SJSA1 (cell line): Measurements from ENCODE around the gene MYT1. TPM values are rescaled to one million over a fixed set of nuclear protein-coding genes. Genes with fewer than 3 reads are reported as not detected.

Experiments
- DNase-seq, 2 experiments: peaks; one replicate each; pipeline ENCODE4 v3.0.0-alpha.2; 2015 to 2020; ENCODE audit warnings: low spot score in 2 of 2, low read depth in 1 of 2
- H3K27ac ChIP-seq: fragments of 250-450 bp; sonication (Bioruptor Pico); 2 replicates; pipeline ENCODE4 v1.5.1; 2020; ENCODE audit warnings: mild to moderate bottlenecking, moderate library complexity
- H3K27me3 ChIP-seq: fragments of 250-450 bp; sonication (Bioruptor Pico); replicated peaks from 2 replicates; pipeline ENCODE4 v1.5.1; 2020; ENCODE audit warnings: mild to moderate bottlenecking, moderate library complexity
- H3K36me3 ChIP-seq: fragments of 250-450 bp; sonication (Bioruptor Pico); 2 replicates; pipeline ENCODE4 v1.5.1; 2020; ENCODE audit warnings: mild to moderate bottlenecking
- H3K4me1 ChIP-seq: fragments of 250-450 bp; sonication (Bioruptor Pico); replicated peaks from 2 replicates; pipeline ENCODE4 v1.6.1; 2021; ENCODE audit warnings: mild to moderate bottlenecking
- H3K4me3 ChIP-seq: fragments of 250-450 bp; sonication (Bioruptor Pico); 2 replicates; pipeline ENCODE4 v1.5.1; 2020; ENCODE audit warnings: mild to moderate bottlenecking
- H3K9me3 ChIP-seq: fragments of 250-450 bp; sonication (Bioruptor Pico); replicated peaks from 2 replicates; pipeline ENCODE4 v1.5.1; 2020; ENCODE audit warnings: mild to moderate bottlenecking
- total RNA-seq: library from RNA; depleted of rRNA; stranded (reverse); fragments of >200 nt; shearing (Covaris generic); gene quantifications from 2 replicates; pipeline ENCODE4 v1.2.3, GENCODE V29; 2014

MYT1 gene
- total RNA-seq, 1 experiment from 2014 or later, result not detected

DNA sequence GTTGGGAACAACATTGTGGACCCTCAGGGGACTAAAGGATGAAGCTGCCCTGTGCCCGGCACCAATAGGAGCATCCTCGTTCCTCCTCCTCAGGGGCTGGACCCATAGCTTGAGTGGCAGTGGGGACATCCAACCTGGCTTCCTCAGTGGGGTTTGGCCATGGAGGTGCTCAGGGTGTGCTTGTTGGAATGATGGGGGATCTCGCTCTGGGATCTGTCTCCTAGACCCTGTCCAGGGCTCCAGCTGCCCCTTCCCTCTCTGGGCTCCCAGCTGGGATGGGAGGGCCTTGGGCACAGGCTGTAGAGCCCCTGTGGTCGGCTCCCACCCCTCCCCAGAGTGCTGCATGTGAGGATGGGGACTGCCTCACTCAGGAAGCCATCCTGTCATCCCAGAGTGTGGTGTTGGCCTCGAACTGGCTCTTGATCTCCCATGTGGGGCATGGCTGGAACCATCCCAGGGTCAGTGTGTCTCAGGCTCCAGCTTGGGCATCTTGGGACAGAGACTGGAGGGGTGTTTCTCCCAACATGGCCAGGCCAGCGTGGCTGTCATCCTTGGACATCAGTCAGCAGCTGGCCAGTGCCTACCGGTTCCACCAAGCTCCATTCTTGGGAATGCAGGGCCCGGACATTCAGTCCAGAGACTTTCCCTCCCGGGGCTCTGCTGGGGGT lies 9.5 kb upstream of the MYT1 start:
- H3K36me3 ChIP-seq, result no peaks in the 10 kb centered on the region
- no peaks in the 10 kb centered on the region for H3K4me1 ChIP-seq
- H3K27me3 ChIP-seq, result no peaks in the 10 kb centered on the region
- H3K27ac ChIP-seq, result no peak overlapping the region
- H3K9me3 ChIP-seq, result no peaks in the 10 kb centered on the region
- no peak overlapping the region for H3K4me3 ChIP-seq
- no peak for DNase-seq

DNA sequence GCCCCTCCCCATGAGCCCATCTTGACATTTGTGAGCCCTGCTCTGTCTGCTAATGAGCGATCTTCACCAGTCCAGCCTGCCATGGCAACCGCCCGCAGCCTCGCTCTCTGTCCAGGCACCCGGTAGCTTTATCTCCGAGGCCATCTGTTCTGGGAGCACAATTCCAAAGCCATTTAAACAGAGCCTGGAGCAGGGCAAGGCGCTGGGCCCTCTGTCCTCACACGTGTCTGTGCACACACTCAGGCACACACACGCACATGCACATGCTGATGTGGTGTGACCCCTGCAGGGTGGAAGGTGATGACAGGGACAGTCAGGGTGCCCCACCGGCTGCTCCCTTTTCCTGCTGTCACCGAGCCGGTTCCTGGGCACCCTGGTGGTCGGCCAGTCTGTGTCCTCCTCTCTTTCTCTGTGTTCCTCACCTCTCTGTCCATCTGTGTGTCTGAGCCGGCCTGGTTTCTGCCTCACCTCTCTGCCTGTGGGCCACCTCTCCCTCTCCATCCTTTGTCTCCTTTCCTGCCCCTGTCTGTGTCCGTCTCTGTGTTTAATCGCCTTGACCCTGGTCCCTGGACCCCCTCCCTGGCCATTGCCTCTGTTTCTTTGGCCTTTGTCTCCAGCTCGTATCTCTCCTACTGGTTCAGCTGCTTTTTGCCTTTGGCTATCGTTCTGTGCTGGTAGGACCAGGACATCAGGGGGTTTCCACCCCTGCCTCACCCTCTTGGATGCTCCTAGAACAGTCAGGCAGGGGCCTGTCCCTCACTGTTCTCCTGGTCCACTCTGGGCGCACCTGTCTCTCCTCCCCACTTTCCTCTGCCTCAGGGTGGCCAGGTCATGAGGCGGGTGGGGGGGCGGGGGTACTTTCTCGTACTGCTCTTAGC lies 8.8 kb upstream of the MYT1 start:
- H3K9me3 ChIP-seq, result no peaks in the 10 kb centered on the region
- H3K36me3 ChIP-seq, result no peaks in the 10 kb centered on the region
- DNase-seq, result no peak
- H3K27ac ChIP-seq, result no peak overlapping the region
- no peak overlapping the region for H3K4me3 ChIP-seq
- peaks cover 4% of the 10 kb centered on the region; the same call in 1 of the 2 replicates for H3K27me3 ChIP-seq
- H3K4me1 ChIP-seq, result no peaks in the 10 kb centered on the region

DNA sequence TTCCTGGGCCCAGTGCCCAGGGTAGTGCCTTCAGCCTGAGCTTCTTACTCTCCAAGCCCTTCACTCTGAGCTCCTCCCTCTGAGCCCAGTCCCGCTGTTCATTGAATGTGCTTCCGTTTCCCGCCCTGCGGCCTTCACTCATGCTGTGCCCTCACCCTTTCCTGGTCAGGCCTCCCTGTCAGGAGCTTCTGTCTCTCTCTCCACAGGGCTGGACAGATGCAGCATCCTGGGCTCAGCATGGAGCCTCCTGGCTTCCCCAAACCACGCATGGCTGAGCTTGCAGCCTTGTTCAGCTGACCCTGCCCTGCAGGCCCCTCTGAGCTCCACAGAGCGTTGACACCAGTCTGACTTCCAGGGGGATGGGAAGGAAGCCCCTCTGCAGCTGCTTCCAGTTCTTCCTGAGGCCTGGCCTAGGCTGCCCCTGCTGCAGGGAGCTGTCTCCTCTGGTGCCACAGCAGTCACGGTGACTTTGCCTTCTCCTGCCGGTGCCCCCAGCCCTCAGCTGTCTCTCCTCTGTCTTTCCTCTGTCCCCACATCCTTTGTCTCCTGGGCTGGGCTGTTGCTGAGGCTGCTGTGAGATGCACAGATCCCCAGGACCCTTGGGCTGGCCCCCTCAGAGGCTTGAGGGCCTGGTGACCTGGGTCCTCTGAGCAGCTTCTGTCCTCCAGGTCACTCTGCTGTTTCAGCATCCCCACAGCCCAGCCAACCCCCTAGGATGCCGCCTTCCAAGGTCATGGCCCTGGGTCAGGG lies 7.9 kb upstream of the MYT1 start:
- H3K9me3 ChIP-seq, result no peaks in the 10 kb centered on the region
- no peak for DNase-seq
- H3K4me1 ChIP-seq, result no peaks in the 10 kb centered on the region
- peaks cover 13% of the 10 kb centered on the region for H3K27me3 ChIP-seq
- H3K27ac ChIP-seq, result no peak overlapping the region
- no peaks in the 10 kb centered on the region for H3K36me3 ChIP-seq
- no peak overlapping the region for H3K4me3 ChIP-seq

DNA sequence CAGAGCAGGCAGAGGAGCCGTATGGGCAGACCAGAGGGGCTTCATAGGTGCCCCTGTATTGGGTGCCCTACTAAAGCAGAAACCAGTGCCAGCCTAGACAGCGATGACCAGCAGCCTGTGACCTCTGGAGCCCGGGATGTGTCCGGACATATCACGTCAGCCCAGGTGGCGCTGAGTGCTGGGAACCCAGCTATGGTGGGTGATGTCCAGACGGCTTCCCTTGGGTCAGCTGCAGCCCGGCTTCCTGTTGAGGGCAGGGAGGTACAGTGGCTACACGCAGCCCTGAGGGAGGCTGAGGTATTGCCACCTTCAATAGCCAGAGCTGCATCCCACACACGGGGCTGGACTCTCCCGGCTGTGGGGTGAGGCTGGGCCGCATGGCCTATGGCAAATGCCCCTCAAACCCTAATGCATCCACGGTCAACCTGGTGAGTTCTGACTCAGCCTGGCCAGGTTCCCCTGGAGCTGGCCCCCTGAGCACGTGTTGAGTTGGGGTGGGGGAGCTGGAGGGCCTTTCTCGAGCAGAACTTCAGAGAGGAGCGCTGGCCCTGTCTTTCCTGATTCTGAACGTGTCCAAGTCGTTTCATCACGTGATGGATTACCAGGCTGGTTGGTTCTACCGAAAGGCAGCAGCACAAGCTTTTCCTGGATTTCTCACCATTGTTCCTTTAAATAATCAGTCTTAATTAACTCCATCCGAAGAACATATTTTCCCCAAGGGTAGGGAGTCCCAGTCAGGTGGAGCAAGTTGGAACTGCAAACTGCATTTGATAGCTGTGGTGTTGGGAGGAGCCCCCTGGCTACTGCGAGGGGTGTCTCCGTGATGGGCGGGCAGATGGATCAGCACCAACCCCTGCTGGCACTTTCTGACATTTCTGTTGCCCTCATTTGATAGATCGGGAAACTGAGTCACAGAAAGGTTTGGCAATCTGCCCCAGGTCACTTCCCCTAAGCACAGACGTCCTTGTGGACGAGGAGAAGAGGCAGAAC lies 7.1 kb upstream of the MYT1 start:
- H3K27ac ChIP-seq, result no peak overlapping the region

DNA sequence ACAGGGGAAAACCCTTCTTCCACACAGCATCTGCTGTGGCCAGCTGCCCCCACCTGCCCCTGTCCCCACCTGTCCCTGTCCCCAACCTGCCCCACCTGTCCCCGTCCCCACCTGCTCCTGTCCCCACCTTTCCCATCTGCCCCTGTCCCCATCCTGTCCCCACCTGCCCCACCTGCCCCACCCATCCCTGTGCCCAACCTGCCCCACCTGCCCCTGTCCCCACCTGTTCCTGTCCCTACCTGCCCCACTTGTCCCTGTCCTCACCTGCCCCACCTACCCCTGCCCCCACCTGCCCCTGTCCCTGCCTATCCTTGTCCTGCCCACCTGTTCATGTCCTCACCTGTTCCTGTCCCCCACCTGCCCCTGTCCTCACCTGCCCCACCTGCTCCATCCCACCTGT lies 6.4 kb upstream of the MYT1 start:
- peaks cover 27% of the 10 kb centered on the region for H3K27me3 ChIP-seq
- no peaks in the 10 kb centered on the region for H3K4me1 ChIP-seq
- no peaks in the 10 kb centered on the region for H3K36me3 ChIP-seq

More for the DNA sequence above, 7.1 kb upstream of the MYT1 start:
- H3K4me1 ChIP-seq, result no peaks in the 10 kb centered on the region
- no peaks in the 10 kb centered on the region for H3K36me3 ChIP-seq
- no peak for DNase-seq
- no peak overlapping the region for H3K4me3 ChIP-seq
- H3K27me3 ChIP-seq, result peaks cover 20% of the 10 kb centered on the region
- no peaks in the 10 kb centered on the region for H3K9me3 ChIP-seq

DNA sequence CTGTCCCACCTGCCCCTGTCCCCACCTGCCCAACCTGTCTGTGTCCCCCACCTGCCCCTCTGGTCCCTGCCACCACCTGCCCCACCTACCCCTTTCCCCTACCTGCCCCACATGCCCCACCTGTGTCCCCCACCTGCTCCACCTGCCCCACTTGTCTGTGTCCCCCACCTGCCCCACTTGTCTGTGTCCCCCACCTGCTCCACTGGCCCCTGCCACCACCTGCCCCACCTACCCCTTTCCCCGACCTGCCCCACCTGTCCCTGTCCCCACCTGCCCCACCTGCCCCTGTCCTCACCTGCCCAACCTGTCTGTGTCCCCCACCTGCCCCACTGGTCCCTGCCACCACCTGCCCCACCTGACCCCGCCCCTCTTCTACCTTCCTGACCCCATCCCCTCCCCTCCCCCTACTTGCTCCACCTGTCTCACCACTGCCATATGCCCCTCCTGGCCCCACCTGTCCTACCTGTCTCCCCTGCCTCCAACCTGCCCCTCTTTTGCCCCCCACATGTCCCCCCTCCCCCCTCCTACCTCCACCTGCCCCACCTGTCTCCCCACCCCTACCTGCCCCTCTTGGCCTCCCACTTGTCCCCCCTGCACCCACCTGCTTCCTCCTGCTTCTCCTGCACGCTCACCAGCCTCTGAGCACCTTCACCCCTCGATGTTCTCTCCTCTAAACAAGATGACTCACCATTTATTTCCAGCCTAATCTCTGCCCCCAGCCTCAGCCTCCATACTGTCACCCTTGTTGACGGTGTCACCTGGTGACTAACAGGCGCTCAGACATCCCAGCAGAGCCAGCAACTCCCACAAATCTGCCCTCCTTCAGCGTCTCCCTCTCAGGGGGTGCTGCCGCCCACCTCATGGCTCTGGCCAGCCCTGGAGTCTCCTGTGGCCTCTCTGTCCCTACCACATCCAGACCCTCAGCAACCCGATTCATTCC lies 5.6 kb upstream of the MYT1 start:
- Histone ChIP-seq H3K27ac (no peak overlapping the region), H3K27me3 (peaks cover 34% of the 10 kb centered on the region), H3K9me3 (no peaks in the 10 kb centered on the region), H3K36me3 (no peaks in the 10 kb centered on the region), H3K4me3 (no peak overlapping the region), H3K4me1 (no peaks in the 10 kb centered on the region)
- DNase-seq, result no peak

More for the DNA sequence above, 6.4 kb upstream of the MYT1 start:
- Histone ChIP-seq H3K4me3 (no peak overlapping the region), H3K27ac (no peak overlapping the region), H3K9me3 (no peaks in the 10 kb centered on the region)
- no peak for DNase-seq

GRCh38 chr20:64159286-64159680 lies 5.0 kb upstream of the MYT1 start:
- no peaks in the 10 kb centered on the region for H3K9me3 ChIP-seq
- H3K27me3 ChIP-seq, result peaks cover 40% of the 10 kb centered on the region
- no peak for DNase-seq
- H3K36me3 ChIP-seq, result no peaks in the 10 kb centered on the region
- H3K27ac ChIP-seq, result no peak overlapping the region
- no peaks in the 10 kb centered on the region for H3K4me1 ChIP-seq
- H3K4me3 ChIP-seq, result no peak overlapping the region

GRCh38 chr20:64159711-64160110 lies 4.5 kb upstream of the MYT1 start:
- no peak overlapping the region for H3K4me3 ChIP-seq
- DNase-seq, result no peak
- H3K9me3 ChIP-seq, result no peaks in the 10 kb centered on the region
- no peaks in the 10 kb centered on the region for H3K4me1 ChIP-seq
- H3K27ac ChIP-seq, result no peak overlapping the region
- peaks cover 40% of the 10 kb centered on the region for H3K27me3 ChIP-seq
- no peaks in the 10 kb centered on the region for H3K36me3 ChIP-seq

DNA sequence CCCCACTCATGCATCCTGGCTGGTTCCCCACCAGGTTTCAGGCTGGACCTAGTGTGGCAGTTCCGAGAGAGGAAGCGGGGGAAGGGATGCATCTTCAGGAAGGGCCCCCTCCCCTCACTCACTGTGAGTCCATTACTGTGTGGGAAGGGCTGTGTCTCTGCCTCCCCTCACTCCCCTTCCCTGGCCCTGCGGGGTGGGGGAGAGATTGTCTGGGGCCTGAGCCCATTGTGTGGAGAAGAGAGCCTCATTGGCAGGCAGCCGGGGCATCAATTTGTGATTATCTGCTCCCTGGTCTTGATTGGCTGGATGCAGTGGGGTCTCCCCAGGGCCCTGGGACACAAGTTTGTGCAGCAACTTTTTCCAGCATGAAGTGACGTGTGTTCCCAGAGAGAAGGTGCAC lies 4.1 kb upstream of the MYT1 start:
- Histone ChIP-seq H3K36me3 (no peaks in the 10 kb centered on the region), H3K27me3 (peaks cover 40% of the 10 kb centered on the region), H3K27ac (no peak overlapping the region), H3K9me3 (no peaks in the 10 kb centered on the region), H3K4me1 (no peaks in the 10 kb centered on the region), H3K4me3 (no peak overlapping the region)
- no peak for DNase-seq

- Histone ChIP-seq H3K27ac (no peak overlapping the region), H3K9me3 (no peaks in the 10 kb centered on the region), H3K36me3 (no peaks in the 10 kb centered on the region), H3K4me1 (no peaks in the 10 kb centered on the region), H3K27me3 (peaks cover 40% of the 10 kb centered on the region), H3K4me3 (no peak overlapping the region)
- no peak for DNase-seq
Observed at GRCh38 chr20:64160526-64161355, 3.5 kb upstream of the MYT1 start.

- Histone ChIP-seq H3K27ac (no peak overlapping the region), H3K9me3 (no peaks in the 10 kb centered on the region), H3K4me1 (no peaks in the 10 kb centered on the region), H3K4me3 (no peak overlapping the region), H3K27me3 (peaks cover 40% of the 10 kb centered on the region), H3K36me3 (no peaks in the 10 kb centered on the region)
- peak in 1 of 2 experiments; percentile 27 for DNase-seq
Observed at GRCh38 chr20:64161356-64162238, 2.7 kb upstream of the MYT1 start.
